GM12801 (cell line): Measurements from ENCODE around the gene ANKRD12.

Experiments used
- CTCF ChIP-seq: IDR thresholded peaks from one replicate; pipeline ENCODE4 v1.5.1; 2011; ENCODE audit warnings: control low read depth; ENCODE audit not compliant: insufficient read length; ENCODE audit errors: extremely low read depth

The ANKRD12 gene

GRCh38 chr18:9321736-9322135, 185.2 kb downstream of the ANKRD12 start:
- no peak for TF ChIP-seq CTCF

- TF ChIP-seq CTCF: no peak
Observed at GRCh38 chr18:9322744-9323143, 186.2 kb downstream of the ANKRD12 start.

GRCh38 chr18:9323750-9324445, 187.3 kb downstream of the ANKRD12 start:
- no peak for TF ChIP-seq CTCF

- no peak for TF ChIP-seq CTCF
Observed at GRCh38 chr18:9325716-9326115, 189.1 kb downstream of the ANKRD12 start.

- TF ChIP-seq CTCF: no peak
Observed at GRCh38 chr18:9328776-9329175, 192.2 kb downstream of the ANKRD12 start.

- no peak for TF ChIP-seq CTCF
Observed at GRCh38 chr18:9329471-9329870, 192.9 kb downstream of the ANKRD12 start.

- TF ChIP-seq CTCF: no peak
Observed at GRCh38 chr18:9330419-9330818, 193.8 kb downstream of the ANKRD12 start.
